HG03135 (cell line): Measurements from ENCODE around the gene UBE3D.
"Not testable (repeated sequence)": the region's sequence is repeated elsewhere in the genome, so short reads cannot be mapped to it uniquely, and the experiment has no call there.

Experiments used
- ATAC-seq: cut with Tn5 transposase; IDR thresholded peaks from one replicate; pipeline ENCODE4 v1.9.1; 2021; ENCODE audit warnings: mild to moderate bottlenecking, moderate library complexity; ENCODE audit not compliant: unreplicated experiment

Gene UBE3D

GRCh38 chr6:82877213-82878195 lies 188.1 kb downstream of the UBE3D start:
- ATAC-seq = no peak

GRCh38 chr6:82875573-82876185 lies 190.0 kb downstream of the UBE3D start:
- no peak for ATAC-seq

- ATAC-seq = no peak
These were observed 190.8 kb downstream of the UBE3D start for GRCh38 chr6:82874867-82875266.

- ATAC-seq = no peak
These were observed 193.5 kb downstream of the UBE3D start for GRCh38 chr6:82872185-82872584.

GRCh38 chr6:82870582-82871172 lies 195.0 kb downstream of the UBE3D start:
- ATAC-seq = no peak

- ATAC-seq = no peak
These were observed 196.1 kb downstream of the UBE3D start for GRCh38 chr6:82869493-82869892.

GRCh38 chr6:82867946-82868345 lies 197.7 kb downstream of the UBE3D start:
- no peak for ATAC-seq

- no peak for ATAC-seq
These were observed 199.2 kb downstream of the UBE3D start for GRCh38 chr6:82866446-82866845.

GRCh38 chr6:82865461-82865860 lies 200.2 kb downstream of the UBE3D start:
- no peak for ATAC-seq

- ATAC-seq = no peak
These were observed 201.9 kb downstream of the UBE3D start for GRCh38 chr6:82863781-82864180.

GRCh38 chr6:82862543-82862942 lies 203.1 kb downstream of the UBE3D start:
- ATAC-seq = no peak

- ATAC-seq = no peak
These were observed 204.5 kb downstream of the UBE3D start for GRCh38 chr6:82861121-82861520.

- not testable (repeated sequence) for ATAC-seq
These were observed 209.6 kb downstream of the UBE3D start for GRCh38 chr6:82856077-82856476.

- not testable (repeated sequence) for ATAC-seq
These were observed 212.7 kb downstream of the UBE3D start for GRCh38 chr6:82852904-82853303.

- ATAC-seq = no peak
These were observed 222.3 kb downstream of the UBE3D start for GRCh38 chr6:82843291-82843885.

GRCh38 chr6:82842721-82843120 lies 222.9 kb downstream of the UBE3D start:
- ATAC-seq = no peak
